GM23338 (cell line): ENCODE data around the gene FAM3D. TPM values are rescaled to one million over a fixed set of nuclear protein-coding genes. Genes with fewer than 3 reads are reported as not detected.

Experiments
- ATAC-seq: fragments of 200-7000 bp; cut with Tn5 transposase; 3 replicates; pipeline ENCODE4 v1.9.1; 2020
- DNase-seq: peaks from one replicate; pipeline ENCODE4 v3.0.0-alpha.2; 2015; ENCODE audit warnings: low spot score
- H2AFZ ChIP-seq: fragments of 200-600 bp; sonication (generic); 2 replicates; pipeline ENCODE4 v1.8.0; 2016; ENCODE audit warnings: antibody characterized with exemption, mild to moderate bottlenecking, moderate library complexity
- H3F3A ChIP-seq: fragments of 200-600 bp; sonication (generic); replicated peaks from 2 replicates; pipeline ENCODE4 v1.8.0; 2017; ENCODE audit warnings: antibody characterized with exemption, mixed run types, low read depth
- H3K27ac ChIP-seq: fragments of 200-600 bp; sonication (generic); 2 replicates; pipeline ENCODE4 v1.6.1; 2016; ENCODE audit warnings: low read depth
- H3K27me3 ChIP-seq: fragments of 200-600 bp; sonication (generic); 2 replicates; pipeline ENCODE4 v1.8.0; 2016; ENCODE audit warnings: mild to moderate bottlenecking, mixed run types, moderate library complexity; ENCODE audit not compliant: insufficient read depth
- H3K36me3 ChIP-seq: fragments of 200-600 bp; sonication (generic); 2 replicates; pipeline ENCODE4 v1.8.0; 2016; ENCODE audit warnings: mild to moderate bottlenecking; ENCODE audit not compliant: insufficient read depth
- H3K4me1 ChIP-seq: fragments of 200-600 bp; sonication (generic); 2 replicates; pipeline ENCODE4 v1.8.0; 2016; ENCODE audit warnings: mild to moderate bottlenecking, moderate library complexity; ENCODE audit not compliant: insufficient read depth
- H3K4me2 ChIP-seq: fragments of 200-600 bp; sonication (generic); 2 replicates; pipeline ENCODE4 v1.7.1; 2017; ENCODE audit warnings: mixed run types
- H3K4me3 ChIP-seq: fragments of 200-600 bp; sonication (generic); 2 replicates; pipeline ENCODE4 v1.6.1; 2016; ENCODE audit warnings: mixed run types
- H3K79me2 ChIP-seq: fragments of 200-600 bp; sonication (generic); replicated peaks from 2 replicates; pipeline ENCODE4 v1.8.0; 2017; ENCODE audit warnings: mild to moderate bottlenecking; ENCODE audit not compliant: insufficient read depth
- H3K9me2 ChIP-seq: fragments of 200-600 bp; sonication (generic); 2 replicates; pipeline ENCODE4 v1.8.0; 2017; ENCODE audit not compliant: insufficient read depth
- H4K20me1 ChIP-seq: fragments of 200-600 bp; sonication (generic); replicated peaks from 2 replicates; pipeline ENCODE4 v1.8.0; 2017; ENCODE audit warnings: mild to moderate bottlenecking; ENCODE audit not compliant: insufficient read depth
- H3K27ac Mint-ChIP-seq: 2 replicates; pipeline ENCODE4 v1.8.0; 2020; ENCODE audit warnings: inconsistent platforms, mild to moderate bottlenecking, moderate library complexity, mixed read lengths
- H3K27me3 Mint-ChIP-seq: 3 replicates; pipeline ENCODE4 v1.8.0; 2022; ENCODE audit warnings: low read depth, mild to moderate bottlenecking, moderate library complexity, mixed read lengths, inconsistent platforms; ENCODE audit not compliant: insufficient read depth, poor library complexity
- H3K36me3 Mint-ChIP-seq: 3 replicates; pipeline ENCODE4 v1.8.0; 2021; ENCODE audit warnings: low read depth, mild to moderate bottlenecking, inconsistent platforms, moderate library complexity, mixed read lengths
- H3K4me1 Mint-ChIP-seq: 3 replicates; pipeline ENCODE4 v1.8.0; 2020; ENCODE audit warnings: mild to moderate bottlenecking, inconsistent platforms, mixed read lengths
- H3K4me3 Mint-ChIP-seq: 3 replicates; pipeline ENCODE4 v1.8.0; 2021; ENCODE audit warnings: moderate library complexity, mild to moderate bottlenecking, inconsistent platforms, mixed read lengths
- H3K9me3 Mint-ChIP-seq: 3 replicates; pipeline ENCODE4 v1.8.0; 2020; ENCODE audit warnings: moderate library complexity, mild to moderate bottlenecking, inconsistent platforms, mixed read lengths
- CREB1 ChIP-seq: fragments of 250-450 bp; sonication (Bioruptor Pico); IDR thresholded peaks from 2 replicates; pipeline ENCODE4 v1.5.0; 2020; ENCODE audit warnings: low read depth, mild to moderate bottlenecking, moderate library complexity
- CTCF ChIP-seq, 2 experiments: fragments of 200-600 bp in 1 of 2; sonication (generic) in 1 of 2; conservative IDR thresholded peaks; 2 replicates each; pipeline versions ENCODE4 v1.5.1 to v1.6.1; 2016 to 2017; ENCODE audit warnings: antibody characterized with exemption in 2 of 2, low read depth in 2 of 2, mild to moderate bottlenecking in 2 of 2, moderate library complexity in 1 of 2
- EZH2 ChIP-seq: fragments of 200-600 bp; sonication (generic); IDR thresholded peaks from one replicate; pipeline ENCODE4 v1.8.0; 2017; ENCODE audit warnings: antibody characterized with exemption, mild to moderate bottlenecking, low read depth; ENCODE audit not compliant: unreplicated experiment
- EZH2phosphoT487 ChIP-seq: fragments of 200-600 bp; sonication (generic); IDR thresholded peaks from one replicate; pipeline ENCODE4 v1.8.1; 2018; ENCODE audit warnings: antibody characterized with exemption; ENCODE audit not compliant: unreplicated experiment
- JUNB ChIP-seq: IDR thresholded peaks from one replicate; pipeline ENCODE4 v1.6.1; 2016; ENCODE audit warnings: antibody characterized with exemption; ENCODE audit not compliant: unreplicated experiment
- NANOG ChIP-seq: IDR thresholded peaks from 2 replicates; pipeline ENCODE4 v1.6.1; 2016; ENCODE audit warnings: antibody characterized with exemption, borderline replicate concordance
- POLR2AphosphoS5 ChIP-seq: IDR thresholded peaks from 2 replicates; pipeline ENCODE4 v1.6.1; 2016; ENCODE audit warnings: antibody characterized with exemption, low read depth
- STAT1 ChIP-seq: IDR thresholded peaks from one replicate; pipeline ENCODE4 v1.6.1; 2016; ENCODE audit warnings: antibody characterized with exemption; ENCODE audit not compliant: unreplicated experiment
- ZNF114 ChIP-seq: fragments of 250-450 bp; sonication (Bioruptor Pico); IDR thresholded peaks from 2 replicates; pipeline ENCODE4 v1.5.0; 2020; ENCODE audit warnings: mild to moderate bottlenecking, moderate library complexity
- ZNF331 ChIP-seq: fragments of 250-450 bp; sonication (Bioruptor Pico); IDR thresholded peaks from 2 replicates; pipeline ENCODE4 v1.5.0; 2020; ENCODE audit warnings: low read depth, mild to moderate bottlenecking, moderate library complexity
- polyA plus RNA-seq: library from polyadenylated mRNA; unstranded; fragments of >200 nt; fragmentation: Nextera tagmentation; extraction: Ambion mirVana; gene quantifications from 2 replicates; pipeline ENCODE4 v1.2.1, GENCODE V29; 2016
- total RNA-seq: library from RNA; depleted of rRNA; stranded (reverse); fragments of >200 nt; shearing (Covaris generic); gene quantifications from 2 replicates; pipeline ENCODE4 v1.2.3, GENCODE V29; 2014
- TF ChIP-seq, protein P1 (sequence below): IDR thresholded peaks from 2 replicates; pipeline ENCODE4 v1.6.1; 2016; ENCODE audit warnings: antibody characterized with exemption
- TF ChIP-seq, protein P2 (sequence below): IDR thresholded peaks from one replicate; pipeline ENCODE4 v1.6.1; 2018; ENCODE audit warnings: antibody characterized with exemption; ENCODE audit not compliant: unreplicated experiment

Gene FAM3D
- total and polyA plus RNA-seq, 2 experiments from 2014 or later, result 0.26 TPM; not detected in 1

- TF ChIP-seq, protein P1, sequence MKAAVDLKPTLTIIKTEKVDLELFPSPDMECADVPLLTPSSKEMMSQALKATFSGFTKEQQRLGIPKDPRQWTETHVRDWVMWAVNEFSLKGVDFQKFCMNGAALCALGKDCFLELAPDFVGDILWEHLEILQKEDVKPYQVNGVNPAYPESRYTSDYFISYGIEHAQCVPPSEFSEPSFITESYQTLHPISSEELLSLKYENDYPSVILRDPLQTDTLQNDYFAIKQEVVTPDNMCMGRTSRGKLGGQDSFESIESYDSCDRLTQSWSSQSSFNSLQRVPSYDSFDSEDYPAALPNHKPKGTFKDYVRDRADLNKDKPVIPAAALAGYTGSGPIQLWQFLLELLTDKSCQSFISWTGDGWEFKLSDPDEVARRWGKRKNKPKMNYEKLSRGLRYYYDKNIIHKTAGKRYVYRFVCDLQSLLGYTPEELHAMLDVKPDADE, result no peak
These were observed 1.1 kb upstream of the FAM3D start (continued) for GRCh38 chr3:58667704-58668103.

DNA sequence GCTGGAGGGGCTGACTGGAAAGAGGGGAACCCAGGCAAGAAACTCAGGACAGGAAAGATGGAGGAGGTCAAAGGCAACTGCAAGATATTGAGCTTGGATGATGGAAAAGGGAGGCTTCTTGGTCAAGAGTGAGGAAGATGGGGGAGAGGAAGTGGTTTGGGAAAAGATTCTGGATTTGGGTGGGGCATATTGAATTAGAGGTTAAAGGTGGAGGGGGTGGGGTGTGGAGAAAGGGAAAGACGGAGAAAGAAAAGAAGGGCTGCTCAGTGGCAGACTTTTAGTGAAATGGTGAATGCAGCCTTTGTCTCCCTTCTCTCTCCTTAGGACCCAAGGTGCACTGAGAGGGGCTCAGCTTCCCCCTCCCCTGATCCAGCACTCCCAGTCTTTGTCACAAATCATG lies 655 bp upstream of the FAM3D start:
- DNase-seq (no peak), ATAC-seq (no peak)
- Histone ChIP-seq H4K20me1 (no peaks in the 10 kb centered on the region), H2AFZ (no peak overlapping the region), H3K27me3 (no peaks in the 10 kb centered on the region), H3K4me1 (no peaks in the 10 kb centered on the region), H3K27ac (no peak overlapping the region), H3K79me2 (no peaks in the 10 kb centered on the region), H3K4me2 (no peak overlapping the region), H3K4me3 (no peak overlapping the region), H3K36me3 (no peaks in the 10 kb centered on the region), H3F3A (no peaks in the 10 kb centered on the region), H3K9me2 (no peaks in the 10 kb centered on the region)
- no peak overlapping the region for H3K4me3 Mint-ChIP-seq
- H3K27me3 Mint-ChIP-seq, result peaks cover 14% of the 10 kb centered on the region
- H3K36me3 Mint-ChIP-seq, result no peaks in the 10 kb centered on the region
- H3K4me1 Mint-ChIP-seq, result no peaks in the 10 kb centered on the region; the same call in 2 of the 3 replicates
- no peak overlapping the region for H3K27ac Mint-ChIP-seq
- TF ChIP-seq CTCF (conservative IDR thresholded peaks at IDR 0.05; ENCODE audit: low read depth in 2 of 2), result no peak
- TF ChIP-seq CREB1, result no peak
- no peak for TF ChIP-seq POLR2AphosphoS5
- TF ChIP-seq, protein P1, result no peak
- no peak for TF ChIP-seq STAT1
- no peak for TF ChIP-seq EZH2
- no peak for TF ChIP-seq ZNF114 (CRISPR knock-in tag)
- no peak for TF ChIP-seq ZNF331 (CRISPR knock-in tag)
- no peaks in the 10 kb centered on the region for H3K9me3 Mint-ChIP-seq

- no peaks in the 10 kb centered on the region for H4K20me1 ChIP-seq
- no peaks in the 10 kb centered on the region for H3K27me3 ChIP-seq
- no peak overlapping the region for H3K4me2 ChIP-seq
- no peak for DNase-seq
- Mint-ChIP-seq H3K27ac (no peak overlapping the region), H3K4me3 (no peak overlapping the region), H3K9me3 (no peaks in the 10 kb centered on the region), H3K27me3 (peaks cover 14% of the 10 kb centered on the region), H3K36me3 (no peaks in the 10 kb centered on the region), H3K4me1 (no peaks in the 10 kb centered on the region; the same call in 2 of the 3 replicates)
- ATAC-seq, result no peak
- no peaks in the 10 kb centered on the region for H3K79me2 ChIP-seq
- no peak overlapping the region for H2AFZ ChIP-seq
- no peaks in the 10 kb centered on the region for H3K9me2 ChIP-seq
- no peaks in the 10 kb centered on the region for H3K36me3 ChIP-seq
- H3K4me1 ChIP-seq, result no peaks in the 10 kb centered on the region
- no peak overlapping the region for H3K27ac ChIP-seq
- H3F3A ChIP-seq, result no peaks in the 10 kb centered on the region
- no peak overlapping the region for H3K4me3 ChIP-seq
- TF ChIP-seq POLR2AphosphoS5 (no peak), EZH2phosphoT487 (no peak), JUNB (no peak), NANOG (no peak), ZNF331 (CRISPR knock-in tag) (no peak), EZH2 (no peak), STAT1 (no peak), ZNF114 (CRISPR knock-in tag) (no peak)
- TF ChIP-seq, protein P2, sequence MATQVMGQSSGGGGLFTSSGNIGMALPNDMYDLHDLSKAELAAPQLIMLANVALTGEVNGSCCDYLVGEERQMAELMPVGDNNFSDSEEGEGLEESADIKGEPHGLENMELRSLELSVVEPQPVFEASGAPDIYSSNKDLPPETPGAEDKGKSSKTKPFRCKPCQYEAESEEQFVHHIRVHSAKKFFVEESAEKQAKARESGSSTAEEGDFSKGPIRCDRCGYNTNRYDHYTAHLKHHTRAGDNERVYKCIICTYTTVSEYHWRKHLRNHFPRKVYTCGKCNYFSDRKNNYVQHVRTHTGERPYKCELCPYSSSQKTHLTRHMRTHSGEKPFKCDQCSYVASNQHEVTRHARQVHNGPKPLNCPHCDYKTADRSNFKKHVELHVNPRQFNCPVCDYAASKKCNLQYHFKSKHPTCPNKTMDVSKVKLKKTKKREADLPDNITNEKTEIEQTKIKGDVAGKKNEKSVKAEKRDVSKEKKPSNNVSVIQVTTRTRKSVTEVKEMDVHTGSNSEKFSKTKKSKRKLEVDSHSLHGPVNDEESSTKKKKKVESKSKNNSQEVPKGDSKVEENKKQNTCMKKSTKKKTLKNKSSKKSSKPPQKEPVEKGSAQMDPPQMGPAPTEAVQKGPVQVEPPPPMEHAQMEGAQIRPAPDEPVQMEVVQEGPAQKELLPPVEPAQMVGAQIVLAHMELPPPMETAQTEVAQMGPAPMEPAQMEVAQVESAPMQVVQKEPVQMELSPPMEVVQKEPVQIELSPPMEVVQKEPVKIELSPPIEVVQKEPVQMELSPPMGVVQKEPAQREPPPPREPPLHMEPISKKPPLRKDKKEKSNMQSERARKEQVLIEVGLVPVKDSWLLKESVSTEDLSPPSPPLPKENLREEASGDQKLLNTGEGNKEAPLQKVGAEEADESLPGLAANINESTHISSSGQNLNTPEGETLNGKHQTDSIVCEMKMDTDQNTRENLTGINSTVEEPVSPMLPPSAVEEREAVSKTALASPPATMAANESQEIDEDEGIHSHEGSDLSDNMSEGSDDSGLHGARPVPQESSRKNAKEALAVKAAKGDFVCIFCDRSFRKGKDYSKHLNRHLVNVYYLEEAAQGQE, result no peak
These were observed 1.2 kb downstream of the FAM3D start for GRCh38 chr3:58665405-58665804.
